ENCODE measurements around the gene AKAP10. TPM values are rescaled to one million over a fixed set of nuclear protein-coding genes. Genes with fewer than 3 reads are reported as not detected.

AKAP10 gene
- total RNA-seq, 1 donor: 29.0 TPM

- no peak overlapping the region for H3K4me3 ChIP-seq (ENCODE audit: low read length)
- H3K9me3 ChIP-seq (ENCODE audit: low read depth, low read length): no peaks in the 10 kb centered on the region
- H3K4me1 ChIP-seq (ENCODE audit: insufficient read depth, low read length): peaks cover 9% of the 10 kb centered on the region
- no peaks in the 10 kb centered on the region for H3K27me3 ChIP-seq (ENCODE audit: insufficient read depth, low read length)
Observed at GRCh38 chr17:19948116-19948943, 29.3 kb downstream of the AKAP10 start.

GRCh38 chr17:19946921-19947320, 30.7 kb downstream of the AKAP10 start:
- H3K4me3 ChIP-seq (ENCODE audit: low read length): no peak overlapping the region
- H3K27me3 ChIP-seq (ENCODE audit: insufficient read depth, low read length): no peaks in the 10 kb centered on the region
- peaks cover 9% of the 10 kb centered on the region for H3K4me1 ChIP-seq (ENCODE audit: insufficient read depth, low read length)
- no peaks in the 10 kb centered on the region for H3K9me3 ChIP-seq (ENCODE audit: low read depth, low read length)

- Histone ChIP-seq H3K4me1 (ENCODE audit: insufficient read depth, low read length) (peaks cover 9% of the 10 kb centered on the region), H3K4me3 (ENCODE audit: low read length) (no peak overlapping the region), H3K27me3 (ENCODE audit: insufficient read depth, low read length) (no peaks in the 10 kb centered on the region), H3K9me3 (ENCODE audit: low read depth, low read length) (no peaks in the 10 kb centered on the region)
Observed at GRCh38 chr17:19945009-19945626, 32.5 kb downstream of the AKAP10 start.

- no peaks in the 10 kb centered on the region for H3K9me3 ChIP-seq (ENCODE audit: low read depth, low read length)
- no peaks in the 10 kb centered on the region for H3K27me3 ChIP-seq (ENCODE audit: insufficient read depth, low read length)
- no peak overlapping the region for H3K4me3 ChIP-seq (ENCODE audit: low read length)
- H3K4me1 ChIP-seq (ENCODE audit: insufficient read depth, low read length): peaks cover 7% of the 10 kb centered on the region
Observed at GRCh38 chr17:19943599-19943998, 34.0 kb downstream of the AKAP10 start.

- H3K9me3 ChIP-seq (ENCODE audit: low read depth, low read length): no peaks in the 10 kb centered on the region
- peaks cover 1% of the 10 kb centered on the region for H3K4me1 ChIP-seq (ENCODE audit: insufficient read depth, low read length)
- H3K27me3 ChIP-seq (ENCODE audit: insufficient read depth, low read length): no peaks in the 10 kb centered on the region
- H3K4me3 ChIP-seq (ENCODE audit: low read length): no peak overlapping the region
Observed at GRCh38 chr17:19943026-19943425, 34.6 kb downstream of the AKAP10 start.

GRCh38 chr17:19940722-19941464, 36.7 kb downstream of the AKAP10 start:
- no peaks in the 10 kb centered on the region for H3K27me3 ChIP-seq (ENCODE audit: insufficient read depth, low read length)
- H3K4me1 ChIP-seq (ENCODE audit: insufficient read depth, low read length): no peaks in the 10 kb centered on the region
- H3K4me3 ChIP-seq (ENCODE audit: low read length): no peak overlapping the region
- H3K9me3 ChIP-seq (ENCODE audit: low read depth, low read length): no peaks in the 10 kb centered on the region

GRCh38 chr17:19939993-19940721, 37.5 kb downstream of the AKAP10 start:
- Histone ChIP-seq H3K27me3 (ENCODE audit: insufficient read depth, low read length) (no peaks in the 10 kb centered on the region), H3K9me3 (ENCODE audit: low read depth, low read length) (no peaks in the 10 kb centered on the region), H3K4me1 (ENCODE audit: insufficient read depth, low read length) (no peaks in the 10 kb centered on the region), H3K4me3 (ENCODE audit: low read length) (no peak overlapping the region)

GRCh38 chr17:19938736-19939135, 38.9 kb downstream of the AKAP10 start:
- no peaks in the 10 kb centered on the region for H3K4me1 ChIP-seq (ENCODE audit: insufficient read depth, low read length)
- no peaks in the 10 kb centered on the region for H3K27me3 ChIP-seq (ENCODE audit: insufficient read depth, low read length)
- no peaks in the 10 kb centered on the region for H3K9me3 ChIP-seq (ENCODE audit: low read depth, low read length)
- H3K4me3 ChIP-seq (ENCODE audit: low read length): no peak overlapping the region

- H3K4me1 ChIP-seq (ENCODE audit: insufficient read depth, low read length): no peaks in the 10 kb centered on the region
- H3K27me3 ChIP-seq (ENCODE audit: insufficient read depth, low read length): no peaks in the 10 kb centered on the region
- H3K4me3 ChIP-seq (ENCODE audit: low read length): no peak overlapping the region
- no peaks in the 10 kb centered on the region for H3K9me3 ChIP-seq (ENCODE audit: low read depth, low read length)
Observed at GRCh38 chr17:19937522-19937921, 40.1 kb downstream of the AKAP10 start.

GRCh38 chr17:19935169-19935568, 42.5 kb downstream of the AKAP10 start:
- Histone ChIP-seq H3K9me3 (ENCODE audit: low read depth, low read length) (no peaks in the 10 kb centered on the region), H3K27me3 (ENCODE audit: insufficient read depth, low read length) (no peaks in the 10 kb centered on the region), H3K4me3 (ENCODE audit: low read length) (no peak overlapping the region), H3K4me1 (ENCODE audit: insufficient read depth, low read length) (no peaks in the 10 kb centered on the region)

- H3K4me3 ChIP-seq (ENCODE audit: low read length): no peak overlapping the region
- H3K27me3 ChIP-seq (ENCODE audit: insufficient read depth, low read length): no peaks in the 10 kb centered on the region
- no peaks in the 10 kb centered on the region for H3K4me1 ChIP-seq (ENCODE audit: insufficient read depth, low read length)
- H3K9me3 ChIP-seq (ENCODE audit: low read depth, low read length): no peaks in the 10 kb centered on the region
Observed at GRCh38 chr17:19933628-19934027, 44.0 kb downstream of the AKAP10 start.

- no peaks in the 10 kb centered on the region for H3K9me3 ChIP-seq (ENCODE audit: low read depth, low read length)
- no peaks in the 10 kb centered on the region for H3K27me3 ChIP-seq (ENCODE audit: insufficient read depth, low read length)
- H3K4me3 ChIP-seq (ENCODE audit: low read length): no peak overlapping the region
- H3K4me1 ChIP-seq (ENCODE audit: insufficient read depth, low read length): no peaks in the 10 kb centered on the region
Observed at GRCh38 chr17:19933221-19933620, 44.4 kb downstream of the AKAP10 start.

- H3K4me1 ChIP-seq (ENCODE audit: insufficient read depth, low read length): no peaks in the 10 kb centered on the region
- no peaks in the 10 kb centered on the region for H3K27me3 ChIP-seq (ENCODE audit: insufficient read depth, low read length)
- H3K9me3 ChIP-seq (ENCODE audit: low read depth, low read length): no peaks in the 10 kb centered on the region
- H3K4me3 ChIP-seq (ENCODE audit: low read length): no peak overlapping the region
Observed at GRCh38 chr17:19928299-19928698, 49.3 kb downstream of the AKAP10 start.

GRCh38 chr17:19915245-19915978, 62.2 kb downstream of the AKAP10 start:
- H3K27me3 ChIP-seq (ENCODE audit: insufficient read depth, low read length): no peaks in the 10 kb centered on the region
- no peaks in the 10 kb centered on the region for H3K4me1 ChIP-seq (ENCODE audit: insufficient read depth, low read length)
- no peak overlapping the region for H3K4me3 ChIP-seq (ENCODE audit: low read length)
- no peaks in the 10 kb centered on the region for H3K9me3 ChIP-seq (ENCODE audit: low read depth, low read length)

Measured in mononuclear cell (primary cell).